Measurements from ENCODE around the gene CNOT9. TPM values are rescaled to one million over a fixed set of nuclear protein-coding genes. Genes with fewer than 3 reads are reported as not detected.

Gene CNOT9
- total RNA-seq, 1 experiment from 2014 or later = 65.7 TPM

- H3K4me2 ChIP-seq (ENCODE audit: low read length) = peak overlapping the region; percentile 83; the same call in 1 of the 2 replicates
- ATAC-seq (no peak), DNase-seq (ENCODE audit: low read depth, low spot score) (no peak)
- H4K20me1 ChIP-seq (ENCODE audit: insufficient read depth) = no peaks in the 10 kb centered on the region
- POLR2A ChIA-PET = no interaction called here
- H2AFZ ChIP-seq (ENCODE audit: low read depth, low read length, poor library complexity, severe bottlenecking) = no peak overlapping the region
- intact Hi-C loops (cut with micrococcal nuclease) = no loop called here
- BruUV-seq (replicated peaks) = no TSS peak
- RAD21 ChIA-PET (ENCODE audit: low non-redundant PET in 1 of 2, low total read pairs in 2 of 2, uncharacterized antibody in 2 of 2, unreplicated experiment in 2 of 2) = no interaction called here
- H3K4me1 ChIP-seq (ENCODE audit: control insufficient read depth in 1 of 2, insufficient read depth in 2 of 2, low read length in 2 of 2) = peaks cover 15 to 27% of the 10 kb centered on the region in 2 experiments
- no peaks in the 10 kb centered on the region for H3K27me3 ChIP-seq (ENCODE audit: insufficient read depth, low read length)
- no peak overlapping the region for H3K9ac ChIP-seq (ENCODE audit: low read length)
- H3K79me2 ChIP-seq (ENCODE audit: insufficient read depth, low read length) = peaks cover 95% of the 10 kb centered on the region
- no peaks in the 10 kb centered on the region for H3K9me2 ChIP-seq (ENCODE audit: insufficient read depth)
- H3K9me3 ChIP-seq (ENCODE audit: control insufficient read depth in 1 of 2, insufficient read depth in 1 of 2, low read depth in 1 of 2, low read length in 2 of 2) = no peaks in the 10 kb centered on the region
- H3K4me3 ChIP-seq (replicated peaks in 1 of 2; ENCODE audit: low read depth in 1 of 2, low read length in 2 of 2) = no peak overlapping the region
- H3K27ac ChIP-seq (ENCODE audit: low read depth, low read length) = no peak overlapping the region
- no peak for TF ChIP-seq EZH2 (IDR thresholded peaks at IDR 0.05)
- no peak for TF ChIP-seq POLR2AphosphoS5 (IDR thresholded peaks at IDR 0.05; ENCODE audit: low read depth, low read length)
- no peak for TF ChIP-seq ZNF274 (IDR thresholded peaks at IDR 0.05; ENCODE audit: low read depth, low read length)
- TF ChIP-seq, protein P1, sequence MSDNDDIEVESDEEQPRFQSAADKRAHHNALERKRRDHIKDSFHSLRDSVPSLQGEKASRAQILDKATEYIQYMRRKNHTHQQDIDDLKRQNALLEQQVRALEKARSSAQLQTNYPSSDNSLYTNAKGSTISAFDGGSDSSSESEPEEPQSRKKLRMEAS (IDR thresholded peaks at IDR 0.05) = no peak
- TF ChIP-seq ATF3 (IDR thresholded peaks at IDR 0.05) = no peak
- TF ChIP-seq YY1 (IDR thresholded peaks at IDR 0.05; ENCODE audit: extremely low read depth, insufficient replicate concordance, low read depth, low read length) = no peak
- TF ChIP-seq SP1 (IDR thresholded peaks at IDR 0.05; ENCODE audit: low read depth) = no peak
- TF ChIP-seq FOSL1 (IDR thresholded peaks at IDR 0.05; ENCODE audit: low read depth) = no peak
- no peak for TF ChIP-seq RAD21 (IDR thresholded peaks at IDR 0.05; ENCODE audit: low read depth)
- TF ChIP-seq, protein P2, sequence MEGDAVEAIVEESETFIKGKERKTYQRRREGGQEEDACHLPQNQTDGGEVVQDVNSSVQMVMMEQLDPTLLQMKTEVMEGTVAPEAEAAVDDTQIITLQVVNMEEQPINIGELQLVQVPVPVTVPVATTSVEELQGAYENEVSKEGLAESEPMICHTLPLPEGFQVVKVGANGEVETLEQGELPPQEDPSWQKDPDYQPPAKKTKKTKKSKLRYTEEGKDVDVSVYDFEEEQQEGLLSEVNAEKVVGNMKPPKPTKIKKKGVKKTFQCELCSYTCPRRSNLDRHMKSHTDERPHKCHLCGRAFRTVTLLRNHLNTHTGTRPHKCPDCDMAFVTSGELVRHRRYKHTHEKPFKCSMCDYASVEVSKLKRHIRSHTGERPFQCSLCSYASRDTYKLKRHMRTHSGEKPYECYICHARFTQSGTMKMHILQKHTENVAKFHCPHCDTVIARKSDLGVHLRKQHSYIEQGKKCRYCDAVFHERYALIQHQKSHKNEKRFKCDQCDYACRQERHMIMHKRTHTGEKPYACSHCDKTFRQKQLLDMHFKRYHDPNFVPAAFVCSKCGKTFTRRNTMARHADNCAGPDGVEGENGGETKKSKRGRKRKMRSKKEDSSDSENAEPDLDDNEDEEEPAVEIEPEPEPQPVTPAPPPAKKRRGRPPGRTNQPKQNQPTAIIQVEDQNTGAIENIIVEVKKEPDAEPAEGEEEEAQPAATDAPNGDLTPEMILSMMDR (IDR thresholded peaks at IDR 0.05 in 2 of 3, conservative IDR thresholded peaks at IDR 0.05 in 1 of 3; ENCODE audit: borderline replicate concordance in 1 of 3, insufficient read depth in 1 of 3, low read depth in 2 of 3, low read length in 2 of 3) = no peak
- no peak for TF ChIP-seq ELF1 (IDR thresholded peaks at IDR 0.05; ENCODE audit: borderline replicate concordance, low read depth)
- TF ChIP-seq CEBPB (IDR thresholded peaks at IDR 0.05; ENCODE audit: low read depth) = no peak
- no peak for TF ChIP-seq CBX3 (IDR thresholded peaks at IDR 0.05; ENCODE audit: low read depth)
- TF ChIP-seq, protein P3, sequence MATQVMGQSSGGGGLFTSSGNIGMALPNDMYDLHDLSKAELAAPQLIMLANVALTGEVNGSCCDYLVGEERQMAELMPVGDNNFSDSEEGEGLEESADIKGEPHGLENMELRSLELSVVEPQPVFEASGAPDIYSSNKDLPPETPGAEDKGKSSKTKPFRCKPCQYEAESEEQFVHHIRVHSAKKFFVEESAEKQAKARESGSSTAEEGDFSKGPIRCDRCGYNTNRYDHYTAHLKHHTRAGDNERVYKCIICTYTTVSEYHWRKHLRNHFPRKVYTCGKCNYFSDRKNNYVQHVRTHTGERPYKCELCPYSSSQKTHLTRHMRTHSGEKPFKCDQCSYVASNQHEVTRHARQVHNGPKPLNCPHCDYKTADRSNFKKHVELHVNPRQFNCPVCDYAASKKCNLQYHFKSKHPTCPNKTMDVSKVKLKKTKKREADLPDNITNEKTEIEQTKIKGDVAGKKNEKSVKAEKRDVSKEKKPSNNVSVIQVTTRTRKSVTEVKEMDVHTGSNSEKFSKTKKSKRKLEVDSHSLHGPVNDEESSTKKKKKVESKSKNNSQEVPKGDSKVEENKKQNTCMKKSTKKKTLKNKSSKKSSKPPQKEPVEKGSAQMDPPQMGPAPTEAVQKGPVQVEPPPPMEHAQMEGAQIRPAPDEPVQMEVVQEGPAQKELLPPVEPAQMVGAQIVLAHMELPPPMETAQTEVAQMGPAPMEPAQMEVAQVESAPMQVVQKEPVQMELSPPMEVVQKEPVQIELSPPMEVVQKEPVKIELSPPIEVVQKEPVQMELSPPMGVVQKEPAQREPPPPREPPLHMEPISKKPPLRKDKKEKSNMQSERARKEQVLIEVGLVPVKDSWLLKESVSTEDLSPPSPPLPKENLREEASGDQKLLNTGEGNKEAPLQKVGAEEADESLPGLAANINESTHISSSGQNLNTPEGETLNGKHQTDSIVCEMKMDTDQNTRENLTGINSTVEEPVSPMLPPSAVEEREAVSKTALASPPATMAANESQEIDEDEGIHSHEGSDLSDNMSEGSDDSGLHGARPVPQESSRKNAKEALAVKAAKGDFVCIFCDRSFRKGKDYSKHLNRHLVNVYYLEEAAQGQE (IDR thresholded peaks at IDR 0.05; ENCODE audit: low read depth) = no peak
- no peak for TF ChIP-seq SRF (IDR thresholded peaks at IDR 0.05; ENCODE audit: low read depth)
- TF ChIP-seq SIN3A (IDR thresholded peaks at IDR 0.05; ENCODE audit: low read depth) = no peak
- TF ChIP-seq EGR1 (IDR thresholded peaks at IDR 0.05; ENCODE audit: low read depth) = no peak
- CTCF ChIA-PET = no interaction called here
- H3K36me3 ChIP-seq (ENCODE audit: control insufficient read depth in 1 of 2, insufficient read depth in 2 of 2, low read length in 2 of 2) = peaks cover 14% of the 10 kb centered on the region in 2 experiments; a peak in 2 of 4 replicates
These were observed 2.2 kb downstream of the CNOT9 start for GRCh38 chr2:218570850-218571249.
